H9 (cell line): ENCODE data around the gene SOWAHC. TPM values are rescaled to one million over a fixed set of nuclear protein-coding genes. Genes with fewer than 3 reads are reported as not detected.

ENCODE experiments used
- DNase-seq: peaks from one replicate; pipeline ENCODE4 v3.0.0-alpha.2; 2017
- H2AFZ ChIP-seq: one replicate; pipeline ENCODE4 v1.6.1; 2013; ENCODE audit warnings: mild to moderate bottlenecking, low read length, control low read depth, moderate library complexity
- H2AK5ac ChIP-seq: 2 replicates; pipeline ENCODE4 v1.6.1; 2013; ENCODE audit warnings: low read length, control low read depth, mixed read lengths; ENCODE audit not compliant: insufficient read length
- H2BK120ac ChIP-seq: one replicate; pipeline ENCODE4 v1.6.1; 2013; ENCODE audit warnings: low read depth, mild to moderate bottlenecking, low read length, control low read depth, inconsistent platforms; ENCODE audit not compliant: poor library complexity, severe bottlenecking
- H2BK12ac ChIP-seq: 2 replicates; pipeline ENCODE4 v1.6.1; 2013; ENCODE audit warnings: low read length, control low read depth, mixed read lengths, low read depth; ENCODE audit not compliant: insufficient read length
- H2BK15ac ChIP-seq: 2 replicates; pipeline ENCODE4 v1.6.1; 2013; ENCODE audit warnings: low read depth, low read length, control low read depth
- H2BK20ac ChIP-seq: one replicate; pipeline ENCODE4 v1.6.1; 2013; ENCODE audit warnings: low read depth, mild to moderate bottlenecking, low read length, control low read depth, inconsistent platforms; ENCODE audit not compliant: poor library complexity, severe bottlenecking
- H2BK5ac ChIP-seq: 2 replicates; pipeline ENCODE4 v1.6.1; 2013; ENCODE audit warnings: low read length, control low read depth, mixed read lengths; ENCODE audit not compliant: insufficient read length
- H3K14ac ChIP-seq: 2 replicates; pipeline ENCODE4 v1.6.1; 2013; ENCODE audit warnings: low read length, control low read depth; ENCODE audit not compliant: insufficient read depth
- H3K18ac ChIP-seq: 2 replicates; pipeline ENCODE4 v1.6.1; 2013; ENCODE audit warnings: low read depth, mild to moderate bottlenecking, mixed read lengths, low read length, control low read depth; ENCODE audit not compliant: insufficient read length
- H3K23ac ChIP-seq: 2 replicates; pipeline ENCODE4 v1.6.1; 2013; ENCODE audit warnings: low read length, control low read depth, mixed read lengths, low read depth; ENCODE audit not compliant: insufficient read length
- H3K23me2 ChIP-seq: 2 replicates; pipeline ENCODE4 v1.6.1; 2013; ENCODE audit warnings: low read depth, mild to moderate bottlenecking, mixed read lengths, low read length, control low read depth; ENCODE audit not compliant: insufficient read length, poor library complexity, severe bottlenecking
- H3K27ac ChIP-seq: 2 replicates; pipeline ENCODE4 v1.5.1; 2013; ENCODE audit warnings: low read length, control low read depth, mixed read lengths, low read depth; ENCODE audit not compliant: insufficient read length
- H3K27me3 ChIP-seq: 2 replicates; pipeline ENCODE4 v1.6.1; 2013; ENCODE audit warnings: low read length, control low read depth, inconsistent platforms; ENCODE audit not compliant: insufficient read depth
- H3K4ac ChIP-seq: 2 replicates; pipeline ENCODE4 v1.6.1; 2013; ENCODE audit warnings: low read depth, mild to moderate bottlenecking, control low read depth, inconsistent platforms, low read length, moderate library complexity
- H3K4me1 ChIP-seq: 2 replicates; pipeline ENCODE4 v1.6.1; 2013; ENCODE audit warnings: low read length, control low read depth, inconsistent platforms; ENCODE audit not compliant: insufficient read depth
- H3K4me2 ChIP-seq: 2 replicates; pipeline ENCODE4 v1.6.1; 2013; ENCODE audit warnings: low read length, control low read depth, mixed read lengths; ENCODE audit not compliant: insufficient read length, insufficient read depth
- H3K56ac ChIP-seq: 2 replicates; pipeline ENCODE4 v1.6.1; 2013; ENCODE audit warnings: low read depth, mild to moderate bottlenecking, mixed read lengths, low read length, control low read depth; ENCODE audit not compliant: insufficient read length
- H3K79me1 ChIP-seq: 2 replicates; pipeline ENCODE4 v1.6.1; 2013; ENCODE audit warnings: low read depth, mild to moderate bottlenecking, moderate library complexity, low read length, control low read depth, inconsistent platforms; ENCODE audit not compliant: insufficient read depth, poor library complexity, severe bottlenecking
- H3K79me2 ChIP-seq: 2 replicates; pipeline ENCODE4 v1.6.1; 2013; ENCODE audit warnings: low read length, control low read depth, inconsistent platforms; ENCODE audit not compliant: insufficient read depth
- H3K9ac ChIP-seq: 2 replicates; pipeline ENCODE4 v1.6.1; 2013; ENCODE audit warnings: low read length, control low read depth, mixed read lengths; ENCODE audit not compliant: insufficient read length; ENCODE audit errors: extremely low read depth
- H3K9me3 ChIP-seq: one replicate; pipeline ENCODE4 v1.6.1; 2013; ENCODE audit warnings: low read depth, low read length, inconsistent platforms; ENCODE audit not compliant: control insufficient read depth
- H3T11ph ChIP-seq: one replicate; pipeline ENCODE4 v1.6.1; 2013; ENCODE audit warnings: mild to moderate bottlenecking, low read length, control low read depth, inconsistent platforms
- H4K20me1 ChIP-seq: one replicate; pipeline ENCODE4 v1.6.1; 2013; ENCODE audit not compliant: control insufficient read depth, insufficient read length, insufficient read depth
- H4K5ac ChIP-seq: 2 replicates; pipeline ENCODE4 v1.6.1; 2013; ENCODE audit warnings: low read depth, mild to moderate bottlenecking, mixed read lengths, low read length, control low read depth; ENCODE audit not compliant: insufficient read length
- H4K8ac ChIP-seq: replicated peaks from 2 replicates; pipeline ENCODE4 v1.6.1; 2013; ENCODE audit warnings: low read length, control low read depth, mixed read lengths, low read depth; ENCODE audit not compliant: insufficient read length
- H4K91ac ChIP-seq: 2 replicates; pipeline ENCODE4 v1.6.1; 2013; ENCODE audit warnings: low read depth, mild to moderate bottlenecking, moderate library complexity, mixed read lengths, low read length, control low read depth; ENCODE audit not compliant: insufficient read length
- H3K27ac Mint-ChIP-seq, 3 experiments: 2 replicates in 2 of 3; 3 replicates in 1 of 3; pipeline ENCODE4 v1.8.0; 2020 to 2021; ENCODE audit warnings: mixed read lengths in 3 of 3, mild to moderate bottlenecking in 1 of 3, moderate library complexity in 1 of 3
- H3K27me3 Mint-ChIP-seq: 2 replicates; pipeline ENCODE4 v1.8.0; 2021; ENCODE audit warnings: low read depth, mild to moderate bottlenecking, moderate library complexity, mixed read lengths
- H3K36me3 Mint-ChIP-seq, 3 experiments: 2 replicates in 2 of 3; 3 replicates in 1 of 3; pipeline ENCODE4 v1.8.0; 2020 to 2021; ENCODE audit warnings: low read depth in 3 of 3, mixed read lengths in 3 of 3; ENCODE audit not compliant: insufficient read depth in 1 of 3
- H3K4me1 Mint-ChIP-seq, 2 experiments: 2 replicates each; pipeline ENCODE4 v1.8.0; 2020; ENCODE audit warnings: mixed read lengths in 2 of 2
- H3K4me3 Mint-ChIP-seq, 2 experiments: 2 replicates in 1 of 2; 3 replicates in 1 of 2; pipeline ENCODE4 v1.8.0; 2020 to 2021; ENCODE audit warnings: mild to moderate bottlenecking in 2 of 2, mixed read lengths in 2 of 2, moderate library complexity in 1 of 2
- H3K9me3 Mint-ChIP-seq, 2 experiments: 2 replicates in 1 of 2; 3 replicates in 1 of 2; pipeline ENCODE4 v1.8.0; 2020; ENCODE audit warnings: mild to moderate bottlenecking in 2 of 2, mixed read lengths in 2 of 2, moderate library complexity in 1 of 2
- WGBS: extraction: QIAGEN DNeasy Blood & Tissue Kit; methylation state at CpG from one replicate; pipeline ENCODE4 v1.1.7; 2013; ENCODE audit warnings: missing lambda C conversion rate, low lambda C conversion rate, mixed read lengths; ENCODE audit not compliant: insufficient read length; ENCODE audit errors: extremely low coverage; 5-methylcytosine and 5-hydroxymethylcytosine counted together
- total RNA-seq: library from RNA; stranded (reverse); gene quantifications from 2 replicates; pipeline ENCODE4 v1.2.1, GENCODE V29; 2021
- TF ChIP-seq, protein P1 (sequence below): fragments of 200-600 bp; sonication (generic); conservative IDR thresholded peaks from 3 replicates; pipeline ENCODE4 v1.8.0; 2021; ENCODE audit warnings: antibody characterized with exemption, mild to moderate bottlenecking

Gene SOWAHC
- total RNA-seq, 1 experiment from 2014 or later = 20.1 TPM

DNA sequence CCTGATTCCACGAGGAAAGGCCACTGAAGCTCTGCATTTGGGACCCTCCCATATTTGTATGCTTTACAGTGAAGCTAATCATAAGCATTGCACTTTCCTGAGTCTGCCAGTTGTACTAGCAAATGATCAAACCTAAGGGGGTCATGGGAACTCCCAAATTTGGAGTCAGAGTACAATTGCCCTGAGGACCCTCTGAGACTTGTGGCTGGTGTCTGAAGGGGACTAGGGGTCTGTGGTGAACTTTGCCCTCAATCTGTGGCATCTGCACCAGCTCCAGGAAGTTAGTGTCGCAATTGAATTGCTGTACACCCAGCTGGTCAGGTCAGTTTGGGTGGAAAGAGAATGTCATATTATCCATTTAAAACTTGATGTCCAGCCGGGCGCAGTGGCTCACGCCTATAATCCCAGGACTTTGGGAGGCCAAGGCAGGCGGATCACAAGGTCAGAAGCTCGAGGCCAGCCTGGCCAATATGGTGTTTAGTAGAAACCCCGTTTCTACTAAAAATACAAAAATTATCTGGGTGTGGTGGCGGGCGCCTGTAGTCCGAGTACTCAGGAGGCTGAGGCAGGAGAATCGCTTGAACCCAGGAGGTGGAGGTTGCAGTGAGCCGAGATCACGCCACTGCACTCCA lies 18.1 kb downstream of the SOWAHC start:
- Histone ChIP-seq H3K79me1 (no peaks in the 10 kb centered on the region), H3K14ac (no peak overlapping the region; the same call in 1 of the 2 replicates), H3K79me2 (no peaks in the 10 kb centered on the region), H4K5ac (no peak overlapping the region), H2BK15ac (no peak overlapping the region), H4K91ac (no peak overlapping the region), H2BK120ac (no peak overlapping the region), H3K27me3 (no peaks in the 10 kb centered on the region), H2AFZ (no peak overlapping the region), H4K8ac (peak overlapping the region; percentile 30), H3K23me2 (no peaks in the 10 kb centered on the region), H3K56ac (no peak overlapping the region), H2AK5ac (no peak overlapping the region), H3K9ac (no peak overlapping the region), H3K27ac (no peak overlapping the region), H3K4ac (no peak overlapping the region), H2BK12ac (no peak overlapping the region), H2BK5ac (no peak overlapping the region), H3K4me1 (no peaks in the 10 kb centered on the region), H3K9me3 (no peaks in the 10 kb centered on the region), H3T11ph (no peak overlapping the region), H2BK20ac (no peak overlapping the region), H3K23ac (no peak overlapping the region), H4K20me1 (no peaks in the 10 kb centered on the region), H3K18ac (no peak overlapping the region), H3K4me2 (no peak overlapping the region)
- H3K4me3 Mint-ChIP-seq = no peak overlapping the region
- no peaks in the 10 kb centered on the region for H3K4me1 Mint-ChIP-seq
- no peaks in the 10 kb centered on the region; a peak in 1 of 7 replicates for H3K36me3 Mint-ChIP-seq
- no CpG with 5 or more reads among the region's 14 CpGs for WGBS
- no peaks in the 10 kb centered on the region for H3K9me3 Mint-ChIP-seq
- H3K27ac Mint-ChIP-seq = no peak overlapping the region
- DNase-seq = no peak
- H3K27me3 Mint-ChIP-seq = 0 out of 2 replicates have a peak, but pooled peaks cover 2% of the 10 kb centered on the region
- TF ChIP-seq, protein P1, sequence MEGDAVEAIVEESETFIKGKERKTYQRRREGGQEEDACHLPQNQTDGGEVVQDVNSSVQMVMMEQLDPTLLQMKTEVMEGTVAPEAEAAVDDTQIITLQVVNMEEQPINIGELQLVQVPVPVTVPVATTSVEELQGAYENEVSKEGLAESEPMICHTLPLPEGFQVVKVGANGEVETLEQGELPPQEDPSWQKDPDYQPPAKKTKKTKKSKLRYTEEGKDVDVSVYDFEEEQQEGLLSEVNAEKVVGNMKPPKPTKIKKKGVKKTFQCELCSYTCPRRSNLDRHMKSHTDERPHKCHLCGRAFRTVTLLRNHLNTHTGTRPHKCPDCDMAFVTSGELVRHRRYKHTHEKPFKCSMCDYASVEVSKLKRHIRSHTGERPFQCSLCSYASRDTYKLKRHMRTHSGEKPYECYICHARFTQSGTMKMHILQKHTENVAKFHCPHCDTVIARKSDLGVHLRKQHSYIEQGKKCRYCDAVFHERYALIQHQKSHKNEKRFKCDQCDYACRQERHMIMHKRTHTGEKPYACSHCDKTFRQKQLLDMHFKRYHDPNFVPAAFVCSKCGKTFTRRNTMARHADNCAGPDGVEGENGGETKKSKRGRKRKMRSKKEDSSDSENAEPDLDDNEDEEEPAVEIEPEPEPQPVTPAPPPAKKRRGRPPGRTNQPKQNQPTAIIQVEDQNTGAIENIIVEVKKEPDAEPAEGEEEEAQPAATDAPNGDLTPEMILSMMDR = no peak
